HCT116 (cell line): Measurements from ENCODE around the gene XRN2. TPM values are rescaled to one million over a fixed set of nuclear protein-coding genes. Genes with fewer than 3 reads are reported as not detected.

Experiments
- ATAC-seq: fragments of 200-7000 bp; cut with Tn5 transposase; 2 replicates; pipeline ENCODE4 v1.9.1; 2020; ENCODE audit warnings: mild to moderate bottlenecking, moderate library complexity
- BruUV-seq: library from RNA; stranded (reverse); fragments of 400-500 nt; replicated peaks from 2 replicates; lab custom pipeline; 2021; lab: Mats Ljungman, UMichigan
- CTCF ChIA-PET: fragments of 300-600 bp; sonication (Branson Sonifier 250); formaldehyde crosslinking; loops from one replicate; lab custom pipeline; 2021; ENCODE audit warnings: antibody characterized with exemption; lab: Charles Lee
- POLR2A ChIA-PET: fragments of 300-600, 350-600 bp; sonication (Branson Sonifier 250); formaldehyde crosslinking; loops from one replicate; lab custom pipeline; 2021; ENCODE audit warnings: antibody characterized with exemption; lab: Charles Lee
- RAD21 ChIA-PET, 2 experiments: fragments of 300-600 bp; sonication (Branson Sonifier 250); formaldehyde crosslinking; loops; one replicate each; lab custom pipeline; 2023; ENCODE audit warnings: low total read pairs in 2 of 2; ENCODE audit not compliant: uncharacterized antibody in 2 of 2, unreplicated experiment in 2 of 2, low non-redundant PET in 1 of 2; lab: Charles Lee
- DNase-seq: peaks from one replicate; pipeline ENCODE4 v3.0.0-alpha.2; 2010; ENCODE audit warnings: low read depth, low spot score
- H2AFZ ChIP-seq: fragments of 200-600 bp; shearing (Covaris generic), sonication (generic); 2 replicates; pipeline ENCODE4 v1.6.1; 2017; ENCODE audit warnings: low read depth, mixed run types, mixed read lengths, antibody characterized with exemption, low read length; ENCODE audit not compliant: poor library complexity, severe bottlenecking
- H3K27ac ChIP-seq: 2 replicates; pipeline ENCODE4 v1.5.1; 2012; ENCODE audit warnings: low read depth, low read length
- H3K27me3 ChIP-seq: fragments of 200-600 bp; sonication (generic); 2 replicates; pipeline ENCODE4 v1.6.1; 2016; ENCODE audit warnings: mixed run types, low read length, mixed read lengths; ENCODE audit not compliant: insufficient read depth
- H3K36me3 ChIP-seq, 2 experiments: fragments of 200-500 bp in 1 of 2; fragments of 200-600 bp in 1 of 2; sonication (Bioruptor generic) in 1 of 2; sonication (generic) in 1 of 2; 2 replicates each; pipeline versions ENCODE4 v1.5.1 to v1.6.1; 2014 to 2016; ENCODE audit warnings: low read length in 2 of 2, inconsistent platforms in 1 of 2, mixed read lengths in 1 of 2, mixed run types in 1 of 2; ENCODE audit not compliant: insufficient read depth in 2 of 2, control insufficient read depth in 1 of 2
- H3K4me1 ChIP-seq, 2 experiments: fragments of 200-600 bp in 1 of 2; sonication (generic) in 1 of 2; 2 replicates each; pipeline versions ENCODE4 v1.5.1 to v1.6.1; 2012 to 2017; ENCODE audit warnings: low read length in 2 of 2, inconsistent platforms in 1 of 2, mild to moderate bottlenecking in 1 of 2, mixed read lengths in 1 of 2, mixed run types in 1 of 2, moderate library complexity in 1 of 2; ENCODE audit not compliant: insufficient read depth in 2 of 2, control insufficient read depth in 1 of 2
- H3K4me2 ChIP-seq: fragments of 200-600 bp; sonication (generic); 2 replicates; pipeline ENCODE4 v1.6.1; 2017; ENCODE audit warnings: mixed run types, low read length, mixed read lengths
- H3K4me3 ChIP-seq, 2 experiments: fragments of 200-600 bp in 1 of 2; sonication (generic) in 1 of 2; replicated peaks in 1 of 2; 2 replicates each; pipeline ENCODE4 v1.5.1; 2011 to 2016; ENCODE audit warnings: low read length in 2 of 2, control low read depth in 1 of 2, low read depth in 1 of 2, mild to moderate bottlenecking in 1 of 2, mixed read lengths in 1 of 2, mixed run types in 1 of 2
- H3K79me2 ChIP-seq: fragments of 200-600 bp; sonication (generic); 2 replicates; pipeline ENCODE4 v1.6.1; 2017; ENCODE audit warnings: mild to moderate bottlenecking, mixed run types, low read length, moderate library complexity, mixed read lengths; ENCODE audit not compliant: insufficient read depth
- H3K9ac ChIP-seq: fragments of 200-600 bp; sonication (generic); 2 replicates; pipeline ENCODE4 v1.6.1; 2016; ENCODE audit warnings: low read length, mixed read lengths
- H3K9me2 ChIP-seq: fragments of 200-600 bp; sonication (generic), shearing (Covaris generic); 2 replicates; pipeline ENCODE4 v1.6.1; 2017; ENCODE audit warnings: mixed run types, mild to moderate bottlenecking, moderate library complexity; ENCODE audit not compliant: insufficient read depth
- H3K9me3 ChIP-seq, 2 experiments: fragments of 200-500 bp in 1 of 2; fragments of 200-600 bp in 1 of 2; sonication (Bioruptor generic) in 1 of 2; sonication (generic) in 1 of 2; 2 replicates each; pipeline ENCODE4 v1.6.1; 2014 to 2017; ENCODE audit warnings: low read length in 2 of 2, mixed read lengths in 2 of 2, inconsistent platforms in 1 of 2, low read depth in 1 of 2, mild to moderate bottlenecking in 1 of 2, mixed run types in 1 of 2, moderate library complexity in 1 of 2; ENCODE audit not compliant: control insufficient read depth in 1 of 2, insufficient read depth in 1 of 2
- H4K20me1 ChIP-seq: fragments of 200-600 bp; sonication (generic), shearing (Covaris generic); 2 replicates; pipeline ENCODE4 v1.6.1; 2017; ENCODE audit warnings: mixed run types, mild to moderate bottlenecking, moderate library complexity; ENCODE audit not compliant: insufficient read depth
- ATF3 ChIP-seq: IDR thresholded peaks from 2 replicates; pipeline ENCODE4 v1.6.1; 2012
- CBX3 ChIP-seq: IDR thresholded peaks from 2 replicates; pipeline ENCODE4 v1.6.1; 2012; ENCODE audit warnings: low read depth
- CTCF ChIP-seq, 3 experiments: fragments of 200-600 bp in 1 of 3; sonication (generic) in 1 of 3; IDR thresholded peaks in 2 of 3; conservative IDR thresholded peaks in 1 of 3; 2 replicates each; pipeline ENCODE4 v1.5.1; 2012 to 2017; ENCODE audit warnings: low read depth in 2 of 3, low read length in 2 of 3, antibody characterized with exemption in 1 of 3, borderline replicate concordance in 1 of 3, control low read depth in 1 of 3, mild to moderate bottlenecking in 1 of 3, mixed read lengths in 1 of 3, mixed run types in 1 of 3, moderate library complexity in 1 of 3; ENCODE audit not compliant: insufficient read depth in 1 of 3
- EGR1 ChIP-seq: IDR thresholded peaks from 2 replicates; pipeline ENCODE4 v1.6.1; 2012; ENCODE audit warnings: low read depth
- EZH2 ChIP-seq: fragments of 200-600 bp; sonication (generic); IDR thresholded peaks from 2 replicates; pipeline ENCODE4 v1.6.1; 2017; ENCODE audit warnings: antibody characterized with exemption, mixed run types
- FOSL1 ChIP-seq: IDR thresholded peaks from 2 replicates; pipeline ENCODE4 v1.6.1; 2012; ENCODE audit warnings: low read depth
- MAX ChIP-seq: IDR thresholded peaks from 2 replicates; pipeline ENCODE4 v1.6.1; 2012
- POLR2A ChIP-seq: IDR thresholded peaks from 2 replicates; pipeline ENCODE4 v1.7.0; 2011; ENCODE audit warnings: borderline replicate concordance; ENCODE audit not compliant: insufficient read depth, insufficient read length; ENCODE audit errors: extremely low read depth
- RAD21 ChIP-seq: IDR thresholded peaks from 2 replicates; pipeline ENCODE4 v1.6.1; 2012; ENCODE audit warnings: low read depth, mild to moderate bottlenecking
- REST ChIP-seq: IDR thresholded peaks from 2 replicates; pipeline ENCODE4 v1.6.1; 2012; ENCODE audit warnings: low read depth
- SP1 ChIP-seq: IDR thresholded peaks from 2 replicates; pipeline ENCODE4 v1.6.1; 2012; ENCODE audit warnings: low read depth
- TCF7L2 ChIP-seq: IDR thresholded peaks from 2 replicates; pipeline ENCODE4 v1.7.0; 2011; ENCODE audit warnings: borderline replicate concordance, inconsistent platforms; ENCODE audit not compliant: insufficient read depth, insufficient read length; ENCODE audit errors: extremely low read depth
- ZBTB33 ChIP-seq: IDR thresholded peaks from 2 replicates; pipeline ENCODE4 v1.6.1; 2011; ENCODE audit warnings: mild to moderate bottlenecking, low read length, moderate library complexity; ENCODE audit not compliant: insufficient replicate concordance; ENCODE audit errors: extremely low read depth
- intact Hi-C: fragments of 100-400 bp; cut with micrococcal nuclease; formaldehyde crosslinking; loops from 2 replicates; pipeline ENCODE4 v1.10.0; 2022
- total RNA-seq: library from RNA; stranded (reverse); gene quantifications from one replicate; pipeline ENCODE4 v1.2.1, GENCODE V29; 2021; ENCODE audit not compliant: unreplicated experiment

The XRN2 gene
- total RNA-seq, 1 experiment from 2014 or later, result 101 TPM

GRCh38 chr20:21303872-21304586 lies 898 bp downstream of the XRN2 start:
- no peak; the same call in none of the 2 replicates for ATAC-seq
- peak overlapping the region; percentile 80 for H3K9ac ChIP-seq
- CTCF ChIA-PET, result no interaction called here
- peaks cover 26% of the 10 kb centered on the region for H4K20me1 ChIP-seq
- intact Hi-C loops, result no loop called here
- no peak for TF ChIP-seq TCF7L2
- TF ChIP-seq CTCF (IDR thresholded peaks at IDR 0.05 in 2 of 3, conservative IDR thresholded peaks at IDR 0.05 in 1 of 3; ENCODE audit: borderline replicate concordance in 1 of 3, insufficient read depth in 1 of 3, low read depth in 2 of 3, low read length in 2 of 3), result no peak
- no peak for TF ChIP-seq EGR1
- TF ChIP-seq EZH2, result no peak
- no peak for TF ChIP-seq FOSL1
- no peak for TF ChIP-seq ATF3
- no peak for TF ChIP-seq REST
- no peak for TF ChIP-seq RAD21
- no peak for TF ChIP-seq CBX3
- no peak for TF ChIP-seq ZBTB33
- no peak for TF ChIP-seq MAX
- no peak for TF ChIP-seq SP1
- TF ChIP-seq POLR2A, result no peak
- TF ChIP-seq, all 23 proteins: peak for 0
- Histone ChIP-seq H3K27me3 (no peaks in the 10 kb centered on the region), H3K36me3 (peaks cover 0 to 2% of the 10 kb centered on the region in 2 experiments; a peak in 1 of 4 replicates), H3K4me3 (peak overlapping the region; percentile 88 to 97), H2AFZ (no peak overlapping the region), H3K27ac (peak overlapping the region; percentile 93), H3K79me2 (peaks cover 58% of the 10 kb centered on the region), H3K9me2 (no peaks in the 10 kb centered on the region), H3K4me2 (peak overlapping the region; percentile 85), H3K9me3 (no peaks in the 10 kb centered on the region), H3K4me1 (peaks cover 12 to 22% of the 10 kb centered on the region in 2 experiments)
- BruUV-seq, result no TSS peak
- ChIA-PET RAD21 (no interaction called here), POLR2A (interaction anchor here (1.3 kb wide), 3 partner anchors 8 to 10 kb away, joined by 3 to 6 read pairs (median 3); no protein-coding TSS in a partner anchor)
- DNase-seq, result no peak
